Stimulated activated CD4-positive, alpha-beta T cell treated with anti-CD3 and anti-CD28 coated beads, TNF-alpha, amount 100 ng/mL, for 48 hours (primary cell): ENCODE measurements around the gene FRAT1.

ENCODE experiments used
- DNase-seq, 3 donors: peaks; one replicate each; pipeline ENCODE4 v3.0.0-alpha.2; 2020; ENCODE audit warnings: low read depth in 3 of 3

The FRAT1 gene

DNA sequence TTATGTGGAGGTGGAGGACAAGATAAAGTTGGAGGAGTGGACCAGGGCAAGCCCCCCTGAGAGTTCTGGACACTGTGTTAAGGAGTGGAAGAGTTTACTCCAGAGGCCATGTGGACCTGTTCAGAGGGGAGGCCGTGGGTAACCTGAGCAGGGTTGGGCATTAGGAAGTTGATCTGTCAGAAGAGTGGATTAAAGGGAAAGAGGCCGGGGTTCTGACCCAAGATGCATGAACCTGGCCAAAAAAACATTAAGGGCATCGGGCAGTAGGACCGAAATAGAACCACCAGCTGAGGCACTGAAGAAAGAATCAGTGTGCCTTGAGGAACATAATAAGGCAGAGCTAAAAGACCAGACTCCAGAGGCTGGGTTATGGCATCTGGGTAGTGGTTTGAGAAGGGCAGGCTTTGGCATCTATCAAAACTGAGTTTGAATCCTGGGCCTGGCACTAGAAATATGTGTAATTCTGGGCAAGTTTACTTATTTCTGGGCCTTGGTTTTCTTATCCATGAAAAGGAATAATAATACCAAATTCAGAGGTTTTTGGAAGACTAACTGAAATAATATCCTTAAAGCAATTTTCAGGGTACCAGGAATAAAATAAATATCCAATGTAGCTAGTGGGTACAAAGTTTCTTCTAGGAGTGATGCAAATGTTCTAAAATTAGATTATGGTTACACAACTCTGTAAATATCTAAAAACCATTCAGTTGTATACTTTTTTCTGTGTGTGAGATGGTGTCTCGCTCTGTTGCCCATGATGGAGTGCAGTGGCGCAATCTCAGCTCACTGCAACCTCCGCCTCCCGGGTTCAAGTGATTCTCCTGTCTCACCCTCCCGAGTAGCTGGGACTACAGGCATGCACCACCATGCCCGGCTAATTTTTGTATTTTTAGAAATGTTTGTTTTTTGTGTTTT is 10.9 kb upstream of the FRAT1 start:
- no peak for DNase-seq

DNA sequence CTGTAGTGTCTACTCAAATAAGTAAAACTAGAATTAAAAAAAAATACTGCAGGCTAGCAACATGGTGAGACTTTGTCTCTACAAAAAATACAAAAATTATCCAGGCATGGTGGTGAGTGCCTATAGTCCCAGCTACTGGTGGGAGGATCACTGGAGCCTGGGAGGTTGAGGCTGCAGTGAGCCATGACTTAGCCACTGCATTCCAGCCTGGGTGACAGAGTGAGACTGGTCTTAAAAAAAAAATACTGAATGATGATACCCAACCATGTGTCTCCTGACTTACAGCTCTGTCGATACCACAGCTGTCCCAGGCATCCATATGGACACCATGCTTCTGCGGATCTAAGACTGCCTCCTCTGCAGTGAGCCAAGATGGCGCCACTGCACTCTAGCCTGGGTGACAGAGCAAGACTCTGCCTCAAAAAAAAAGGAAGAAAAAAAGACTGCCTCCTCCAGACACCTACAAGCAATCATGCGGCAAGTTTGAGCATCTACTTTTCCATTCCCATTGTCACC is 7.9 kb upstream of the FRAT1 start:
- no peak for DNase-seq

DNA sequence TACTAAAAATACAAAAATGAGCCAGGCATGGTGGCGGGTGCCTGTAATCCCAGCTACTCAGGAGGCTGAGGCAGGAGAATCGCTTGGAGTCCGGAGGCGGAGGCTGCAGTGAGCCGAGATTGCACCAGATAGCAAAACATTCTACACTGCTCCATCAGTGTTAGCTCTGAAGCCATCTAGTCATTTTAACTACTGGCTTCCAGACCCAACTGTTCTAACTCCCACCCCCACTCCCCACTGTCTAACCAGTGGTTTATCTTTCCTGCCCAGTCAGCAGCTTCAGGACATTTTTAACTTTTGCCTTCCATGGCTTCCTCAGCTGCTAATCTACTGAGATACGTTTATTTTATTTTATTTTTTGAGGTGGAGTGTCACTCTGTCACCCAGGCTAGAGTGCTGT is 6.2 kb upstream of the FRAT1 start:
- no peak for DNase-seq

DNA sequence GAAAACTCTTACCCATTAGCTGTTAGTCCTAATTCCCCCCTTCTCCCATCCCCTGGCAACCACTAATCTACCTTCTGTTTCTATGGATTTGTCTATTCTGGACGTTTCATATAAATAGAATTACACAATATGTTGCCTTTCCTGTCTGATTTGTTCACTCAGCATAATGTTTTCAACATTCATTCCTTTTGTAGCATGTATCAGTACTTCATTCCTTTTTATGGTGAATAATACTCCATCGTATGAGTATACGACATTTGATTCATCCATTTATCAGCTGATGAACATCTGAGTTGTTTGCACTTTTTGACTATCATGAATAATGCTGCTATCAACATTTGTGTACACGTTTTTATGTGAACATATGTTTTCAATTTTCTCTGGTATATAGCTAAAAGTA is 4.4 kb upstream of the FRAT1 start:
- no peak for DNase-seq

DNA sequence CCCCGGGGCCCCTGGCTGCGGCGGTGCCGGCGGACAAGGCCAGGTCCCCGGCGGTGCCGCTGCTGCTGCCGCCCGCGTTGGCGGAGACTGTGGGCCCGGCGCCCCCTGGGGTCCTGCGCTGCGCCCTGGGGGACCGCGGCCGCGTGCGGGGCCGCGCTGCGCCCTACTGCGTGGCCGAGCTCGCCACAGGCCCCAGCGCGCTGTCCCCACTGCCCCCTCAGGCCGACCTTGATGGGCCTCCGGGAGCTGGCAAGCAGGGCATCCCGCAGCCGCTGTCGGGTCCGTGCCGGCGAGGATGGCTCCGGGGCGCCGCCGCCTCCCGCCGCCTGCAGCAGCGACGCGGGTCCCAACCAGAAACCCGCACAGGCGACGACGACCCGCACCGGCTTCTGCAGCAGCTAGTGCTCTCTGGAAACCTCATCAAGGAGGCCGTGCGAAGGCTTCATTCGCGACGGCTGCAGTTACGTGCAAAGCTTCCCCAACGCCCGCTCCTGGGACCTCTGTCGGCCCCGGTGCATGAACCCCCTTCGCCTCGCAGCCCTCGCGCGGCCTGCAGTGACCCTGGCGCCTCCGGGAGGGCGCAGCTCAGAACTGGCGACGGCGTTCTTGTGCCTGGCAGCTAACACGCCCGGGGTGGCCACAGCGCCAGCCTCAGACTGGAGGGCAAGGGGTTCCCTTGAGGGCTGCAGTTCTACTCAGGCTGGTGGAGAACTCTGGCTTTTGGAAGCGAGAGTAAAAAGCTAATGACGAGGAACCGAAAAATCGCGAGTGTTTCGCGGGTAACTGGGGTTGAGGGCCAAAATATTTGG is 804 bp downstream of the FRAT1 start:
- peak in 2 of 3 donors; percentile 45 to 51 for DNase-seq

DNA sequence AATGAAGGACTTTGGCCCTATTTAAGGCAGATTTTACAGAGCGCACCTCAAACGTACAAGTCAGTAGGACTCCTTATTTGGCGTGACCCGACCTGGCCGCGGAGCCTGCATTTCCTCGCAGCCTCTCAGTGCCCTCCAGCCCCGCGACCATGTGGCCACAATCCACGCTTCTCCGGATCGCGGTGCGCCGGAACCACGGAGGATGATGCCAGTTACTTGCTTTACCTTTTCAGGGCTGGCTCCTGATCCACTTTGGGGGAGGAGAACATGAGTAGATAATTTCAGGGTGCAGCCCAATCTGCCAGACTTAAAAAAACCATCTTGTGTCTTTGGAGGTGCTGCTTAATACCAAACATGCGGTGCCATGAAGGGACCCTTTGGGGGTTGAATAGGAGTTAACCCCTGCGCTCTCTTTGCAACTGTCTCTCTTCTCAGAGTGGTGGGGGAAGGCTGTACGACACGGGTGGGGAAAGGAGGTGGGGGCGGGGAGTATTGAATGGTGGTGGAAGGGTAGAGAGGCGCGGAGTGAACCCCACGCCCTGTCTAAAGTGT is 1.5 kb downstream of the FRAT1 start:
- DNase-seq = peak in 1 of 3 donors; percentile 18

DNA sequence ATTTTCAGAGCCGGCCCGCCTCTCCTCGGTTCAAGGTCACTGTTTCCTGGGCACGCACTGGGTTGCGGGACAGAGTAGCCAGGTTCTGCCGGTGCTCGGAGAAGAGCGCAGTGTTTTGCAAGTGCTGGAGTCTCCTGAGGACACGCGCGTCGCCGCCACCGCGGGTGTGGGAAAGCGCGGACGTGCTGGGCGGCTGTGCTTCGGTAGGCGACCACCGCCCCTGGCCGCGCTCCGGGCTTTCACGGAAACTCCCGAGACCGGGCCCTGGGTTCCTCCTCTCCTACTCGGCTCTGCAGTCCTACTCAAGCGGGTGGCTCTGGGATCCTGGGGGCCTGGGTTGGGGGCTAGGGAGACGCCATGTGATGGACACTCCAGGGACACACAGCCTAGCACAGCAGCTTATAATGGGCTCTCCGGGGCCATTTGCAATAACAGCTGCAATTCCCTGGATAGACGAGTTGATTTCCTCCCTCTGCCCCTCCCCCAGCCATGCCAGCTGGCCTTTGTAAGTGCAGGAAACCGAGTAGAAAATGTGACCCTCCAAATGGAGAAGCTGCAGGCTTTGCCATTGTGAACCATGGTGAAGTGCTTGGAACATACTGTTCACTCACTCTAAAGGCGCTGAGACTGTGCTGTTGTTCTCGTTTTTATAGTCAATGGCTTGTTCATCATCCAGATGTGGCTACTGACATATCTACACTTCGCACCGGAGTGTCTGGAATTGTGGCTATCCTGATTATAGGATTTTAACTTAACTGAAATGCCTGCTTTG is 2.1 kb downstream of the FRAT1 start:
- peak in 1 of 3 donors; percentile 10 for DNase-seq

DNA sequence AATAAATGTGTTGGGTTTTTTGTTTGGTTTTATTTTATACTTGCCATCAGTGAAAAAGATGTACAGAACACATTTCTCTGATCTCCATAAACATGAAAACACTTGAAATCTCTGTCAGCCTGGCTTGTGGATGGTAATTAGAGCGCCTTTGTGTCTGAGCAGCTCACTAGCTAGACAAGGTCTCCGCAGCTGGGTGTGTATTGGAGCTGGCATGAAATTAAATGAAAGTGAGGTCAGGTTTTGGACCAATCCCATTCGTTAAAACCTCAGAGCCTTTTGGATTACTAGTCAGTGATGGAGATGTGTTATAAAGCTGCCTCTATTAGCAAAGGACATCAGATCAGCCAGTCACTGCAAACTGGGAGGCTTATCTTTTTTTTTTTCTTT is 2.7 kb downstream of the FRAT1 start:
- DNase-seq = no peak

DNA sequence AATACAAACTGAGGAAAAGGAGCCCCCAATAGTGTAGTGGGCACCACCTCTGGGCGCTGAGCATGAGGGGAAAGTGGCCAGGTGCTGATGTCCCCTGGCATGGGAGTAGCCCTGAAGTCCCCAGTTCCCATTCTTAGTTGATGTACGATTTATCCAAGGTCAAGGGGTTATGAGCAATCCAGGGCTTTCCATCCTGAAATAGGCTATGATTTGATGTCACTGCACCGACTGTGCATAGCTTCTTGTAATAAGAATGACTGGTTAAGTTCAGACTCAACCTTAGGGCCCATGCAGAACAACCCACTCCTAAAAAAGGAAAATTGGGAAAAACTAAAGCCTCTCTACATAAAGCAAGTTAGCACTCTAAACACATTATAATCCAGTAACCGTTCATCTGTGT is 4.4 kb downstream of the FRAT1 start:
- DNase-seq = no peak

DNA sequence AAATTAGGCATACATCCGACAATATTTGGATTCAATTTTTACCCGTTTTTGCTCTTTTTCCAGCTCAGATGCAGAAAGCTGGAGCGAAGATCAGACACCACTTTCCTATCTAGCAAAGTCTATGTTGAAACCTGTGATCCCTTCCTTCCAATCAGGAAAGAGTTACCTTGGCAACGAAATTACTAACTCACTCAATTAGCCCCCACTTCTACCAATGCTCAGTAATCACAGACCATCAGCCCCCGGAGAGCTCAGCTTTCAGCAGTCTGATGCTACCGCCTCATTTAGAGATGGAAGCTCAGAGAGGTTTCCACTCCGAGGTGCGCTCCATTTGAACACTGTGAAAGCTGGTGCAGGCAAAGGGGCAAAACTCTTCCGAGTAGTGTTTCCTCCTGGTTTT is 6.7 kb downstream of the FRAT1 start:
- no peak for DNase-seq

DNA sequence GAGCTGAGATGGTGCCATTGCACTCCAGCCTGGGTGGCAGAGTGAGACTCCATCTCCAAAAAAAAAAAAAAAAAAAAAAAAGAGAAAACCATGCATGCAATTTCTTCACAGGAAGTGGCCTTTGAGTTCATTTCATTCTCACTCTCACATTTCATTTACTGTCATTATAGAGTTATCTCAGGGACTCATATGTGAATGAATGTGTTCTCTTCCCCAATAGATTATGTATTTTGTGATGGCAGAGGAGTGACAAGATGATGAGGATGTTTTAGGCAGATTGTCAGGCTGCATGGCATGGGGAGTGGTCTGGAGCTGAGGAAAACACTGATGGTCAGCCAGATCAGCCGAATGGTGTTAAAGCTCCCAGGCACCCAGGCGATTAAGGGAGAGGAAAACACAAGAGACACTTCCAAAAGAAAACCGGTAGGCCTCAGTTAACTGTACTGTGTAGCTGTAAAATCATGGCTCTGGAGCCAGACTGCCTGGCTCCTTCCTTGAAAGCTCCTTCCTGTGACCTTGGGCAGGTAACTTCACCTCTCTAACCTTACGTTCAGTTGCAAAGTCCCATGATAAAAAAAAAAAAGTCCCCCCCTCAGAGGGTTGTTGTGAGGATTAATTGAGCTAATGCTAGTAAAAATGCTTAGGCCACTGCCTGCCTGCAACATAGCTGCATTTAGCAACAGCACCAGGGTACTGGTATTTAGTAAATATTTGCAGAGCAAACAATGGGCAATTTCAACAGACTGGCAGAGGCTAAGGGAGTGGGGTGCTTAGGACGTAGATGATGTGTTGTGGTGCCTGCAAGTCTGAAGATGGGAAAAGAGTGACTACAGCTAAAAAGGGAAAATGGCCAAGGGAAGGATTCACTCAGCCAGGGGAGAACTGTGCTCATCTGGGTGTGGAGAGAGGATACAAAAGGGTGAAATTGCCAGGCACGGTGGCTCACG is 8.6 kb downstream of the FRAT1 start:
- no peak for DNase-seq

DNA sequence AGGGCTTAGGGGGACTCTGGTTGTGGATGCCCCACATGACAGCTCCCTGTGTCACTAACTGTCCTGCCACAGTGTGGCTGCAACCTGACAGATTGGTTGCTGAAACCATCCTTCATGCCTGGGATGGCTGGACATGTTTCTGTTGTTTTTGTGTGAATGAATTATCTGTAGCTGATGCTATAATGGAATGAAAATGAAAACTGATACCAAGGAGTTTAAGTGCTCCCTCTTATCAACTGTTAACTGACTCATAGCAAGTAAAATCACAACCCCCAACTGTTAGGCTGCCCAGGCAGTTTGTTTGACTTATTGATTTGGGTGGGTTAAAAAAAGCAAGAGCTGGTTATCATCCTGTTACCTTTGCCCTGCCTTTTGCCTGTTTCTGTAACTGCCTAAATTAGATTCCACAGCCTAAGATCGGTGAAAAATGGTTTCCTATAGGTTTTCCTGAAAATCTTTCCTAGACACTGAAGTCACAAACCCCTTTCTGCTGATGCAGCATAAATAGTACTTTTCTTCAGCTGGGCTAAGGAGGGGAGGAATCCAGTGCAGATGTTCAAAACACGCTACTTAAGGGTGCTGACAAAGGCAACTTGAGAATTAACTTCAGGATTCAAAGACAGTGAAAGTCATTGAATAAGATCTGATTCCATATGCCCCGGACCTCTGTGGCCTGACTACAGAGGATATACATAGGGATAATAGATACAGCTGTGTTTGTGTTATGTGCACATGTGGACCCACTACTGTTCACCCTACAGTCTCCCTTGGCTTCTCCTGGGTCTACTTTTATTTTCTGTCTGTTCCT is 9.8 kb downstream of the FRAT1 start:
- DNase-seq = no peak

DNA sequence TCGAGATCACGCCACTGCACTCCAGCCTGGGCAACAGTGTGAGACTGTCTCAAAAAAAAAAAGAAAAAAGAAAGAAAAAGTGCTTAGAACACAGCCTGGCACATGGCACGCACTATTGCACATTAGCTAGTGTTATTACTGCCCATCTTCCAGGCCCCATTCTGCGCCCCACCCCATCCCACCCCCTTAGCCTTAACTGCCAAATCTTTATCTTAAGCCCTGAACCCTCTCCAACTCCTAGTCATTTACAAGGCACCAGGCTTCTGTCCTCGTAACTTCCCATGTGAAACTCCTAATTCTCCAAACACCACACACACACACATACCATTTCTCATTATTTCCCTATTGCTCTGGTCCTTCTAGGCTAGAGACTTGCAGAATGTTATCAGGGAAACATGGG is 10.7 kb downstream of the FRAT1 start:
- DNase-seq = no peak

DNA sequence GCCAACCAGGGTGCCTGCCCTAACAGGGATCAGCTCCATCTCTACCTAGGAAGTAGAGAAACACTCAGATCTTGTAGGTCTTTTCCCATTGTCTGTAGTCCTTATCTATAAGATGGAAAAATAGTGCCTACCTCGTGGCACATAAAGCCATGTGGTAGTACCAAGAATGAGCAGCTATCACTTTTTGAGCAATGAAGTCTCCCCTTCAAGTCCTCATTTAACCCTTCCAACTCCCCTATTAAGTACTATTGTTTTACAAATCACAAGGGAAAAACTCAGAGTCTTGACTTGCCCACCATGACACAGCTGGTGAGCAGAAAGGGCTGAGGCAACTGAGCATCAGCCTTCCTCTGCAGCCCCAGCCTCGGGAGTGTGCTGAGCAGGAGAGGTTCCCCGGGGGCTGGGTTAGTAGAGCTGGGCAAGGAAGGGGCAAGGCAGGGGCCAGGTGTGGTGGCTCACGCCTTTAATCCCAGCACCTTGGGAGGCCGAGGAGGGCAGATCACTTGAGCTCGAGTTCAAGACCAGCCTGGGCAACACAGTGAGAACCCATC is 12.2 kb downstream of the FRAT1 start:
- DNase-seq = no peak

DNA sequence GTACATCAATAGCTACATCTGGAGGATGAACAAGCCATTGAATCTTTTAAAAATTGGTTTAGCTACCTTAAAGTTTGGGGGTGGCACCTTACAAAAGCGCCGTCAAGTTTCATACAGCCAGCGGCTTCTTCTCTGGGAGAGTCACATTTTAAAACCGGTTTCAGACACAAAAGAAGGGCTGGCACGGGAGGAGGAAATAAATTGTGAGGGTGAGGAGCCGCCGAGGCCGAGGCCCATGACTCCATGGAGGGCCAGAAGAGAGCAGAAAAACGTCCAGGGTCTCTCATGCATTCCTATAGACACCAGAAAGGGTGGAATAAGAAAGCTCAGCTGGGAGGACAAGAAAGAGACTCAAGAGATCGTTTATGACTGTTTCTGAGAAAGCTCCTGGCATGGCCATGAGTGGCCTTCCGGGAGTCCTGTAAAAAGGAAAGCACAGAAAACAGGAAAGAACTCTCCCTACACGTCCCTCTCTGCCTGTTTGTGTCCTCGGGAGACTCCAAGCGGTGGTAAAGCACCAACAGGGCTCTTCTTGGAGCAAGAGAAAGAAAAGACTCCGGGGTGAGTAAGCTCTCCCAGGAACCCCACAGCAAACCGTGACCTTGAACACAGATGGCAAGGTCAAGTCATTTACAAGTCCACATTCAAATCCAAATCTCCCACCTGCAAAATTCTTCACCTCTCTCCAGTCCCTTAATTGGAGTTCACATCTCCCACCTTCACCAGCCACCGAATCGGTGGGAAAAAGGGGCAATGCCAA is 13.7 kb downstream of the FRAT1 start:
- no peak for DNase-seq

DNA sequence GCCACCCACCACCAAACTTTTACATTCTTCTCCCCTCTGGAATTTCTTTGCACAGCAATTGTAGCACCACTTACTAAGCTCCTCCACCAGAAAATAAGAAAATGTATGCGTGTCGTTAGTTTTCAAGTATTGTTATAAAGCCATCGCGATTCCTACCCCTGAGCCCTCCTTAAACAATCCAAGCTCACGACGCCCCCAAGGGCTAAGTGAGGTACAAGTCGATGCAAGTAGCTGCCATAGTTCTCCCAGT is 14.2 kb downstream of the FRAT1 start:
- DNase-seq = no peak

DNA sequence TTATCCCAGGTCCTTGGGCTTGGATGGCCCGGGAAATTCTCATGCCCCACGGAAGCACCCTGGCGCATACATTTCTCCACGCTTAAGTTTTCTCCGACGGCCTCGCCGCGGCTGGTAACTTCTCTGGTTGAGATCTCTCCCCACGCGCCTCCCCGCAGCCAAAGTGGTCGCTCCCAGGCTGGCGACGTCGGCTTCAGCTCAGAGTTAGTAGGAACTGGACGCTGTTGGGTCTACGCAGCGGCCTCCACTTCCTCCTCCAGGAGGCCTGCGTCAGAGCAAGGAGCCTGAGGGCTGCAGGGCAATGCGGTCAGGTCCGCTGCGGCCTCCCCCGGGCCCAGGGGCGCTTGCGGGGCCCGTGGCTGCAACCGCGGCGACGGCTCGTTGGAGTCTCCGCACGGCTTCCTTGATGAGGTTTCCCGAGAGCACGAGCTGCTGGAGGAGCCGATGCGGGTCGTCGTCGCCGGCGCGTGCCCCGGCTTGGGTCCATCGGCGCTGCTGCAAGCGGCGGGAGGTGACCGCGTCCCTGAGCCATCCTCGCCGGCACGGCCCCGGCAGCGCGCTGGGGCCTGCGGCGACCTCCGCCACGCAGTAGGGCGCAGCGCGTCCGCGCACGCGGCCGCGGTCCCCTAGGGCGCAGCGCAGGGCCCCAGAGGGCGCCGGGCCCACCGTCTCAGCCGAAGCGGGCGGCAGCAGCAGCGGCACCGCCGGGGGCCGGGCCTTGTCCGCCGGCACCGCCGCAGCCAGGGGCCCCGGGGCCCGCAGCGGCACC is 14.7 kb downstream of the FRAT1 start:
- peak in 1 of 3 donors; percentile 26 for DNase-seq
